ENCODE measurements around the gene KCTD1. TPM values are rescaled to one million over a fixed set of nuclear protein-coding genes. Genes with fewer than 3 reads are reported as not detected.

KCTD1 gene
- total and polyA plus RNA-seq, 10 of the 15 experiments (the other 5 are each of a cell fraction or from before 2014, with no cell fraction given): 1.5 to 13.4 (median 5.5) TPM

- TF ChIP-seq SIN3A (IDR thresholded peaks at IDR 0.05; ENCODE audit: low read depth, low read length) (0 out of 2 replicates have a peak, but pooled peaks have one; percentile 28), EGR1 (IDR thresholded peaks at IDR 0.05; ENCODE audit: borderline replicate concordance in 1 of 2, low read depth in 2 of 2, low read length in 2 of 2) (0 out of 3 replicates have a peak, but pooled peaks of 1 of the 2 experiments have one; percentile 14), HDGF (IDR thresholded peaks at IDR 0.05) (no peak), MEF2A (IDR thresholded peaks at IDR 0.05; ENCODE audit: insufficient read depth, low read depth, low read length) (peak; percentile 81), FOXM1 (IDR thresholded peaks at IDR 0.05; ENCODE audit: low read depth, low read length) (peak; percentile 59; the same call in 1 of the 2 replicates), SPI1 (IDR thresholded peaks at IDR 0.05; ENCODE audit: borderline replicate concordance, insufficient read depth, low read depth, low read length) (peak; percentile 43; the same call in 1 of the 2 replicates), BHLHE40 (IDR thresholded peaks at IDR 0.05; ENCODE audit: borderline replicate concordance in 1 of 2, low read depth in 2 of 2, low read length in 1 of 2) (peak; percentile 26 to 50; a peak in 2 of 4 replicates), TCF12 (IDR thresholded peaks at IDR 0.05; ENCODE audit: low read depth, low read length) (peak; percentile 77; the same call in 1 of the 2 replicates), ASH2L (IDR thresholded peaks at IDR 0.05; ENCODE audit: borderline replicate concordance, low read depth) (no peak), TBL1XR1 (IDR thresholded peaks at IDR 0.05; ENCODE audit: low read depth, low read length) (0 out of 2 replicates have a peak, but pooled peaks have one; percentile 50), ATF7 (IDR thresholded peaks at IDR 0.05; ENCODE audit: low read depth) (peak; percentile 56), CHD1 (IDR thresholded peaks at IDR 0.05; ENCODE audit: low read depth, low read length) (peak; percentile 48; the same call in 1 of the 2 replicates), KDM1A (IDR thresholded peaks at IDR 0.05; ENCODE audit: borderline replicate concordance) (no peak), POLR2A (IDR thresholded peaks at IDR 0.05; ENCODE audit: low read depth, low read length) (no peak), ETV6 (conservative IDR thresholded peaks at IDR 0.05 in 1 of 2, IDR thresholded peaks at IDR 0.05 in 1 of 2; ENCODE audit: borderline replicate concordance in 1 of 2, low read depth in 1 of 2) (peak in 1 of 2 experiments; percentile 49; a peak in 1 of 4 replicates), EZH2 (IDR thresholded peaks at IDR 0.05; ENCODE audit: borderline replicate concordance, control insufficient read depth, low read depth, low read length) (no peak), NR2C1 (IDR thresholded peaks at IDR 0.05) (no peak), CREB1 (IDR thresholded peaks at IDR 0.05; ENCODE audit: low read depth) (no peak), RB1 (IDR thresholded peaks at IDR 0.05; ENCODE audit: borderline replicate concordance) (no peak), TAF1 (IDR thresholded peaks at IDR 0.05; ENCODE audit: borderline replicate concordance, low read depth, low read length) (no peak), DPF2 (IDR thresholded peaks at IDR 0.05) (peak; percentile 68; the same call in 1 of the 2 replicates), STAT1 (conservative IDR thresholded peaks at IDR 0.05) (no peak), JUNB (IDR thresholded peaks at IDR 0.05) (no peak), USF2 (IDR thresholded peaks at IDR 0.05; ENCODE audit: borderline replicate concordance, low read depth, low read length) (no peak), NR2F1 (conservative IDR thresholded peaks at IDR 0.05) (no peak), PML (IDR thresholded peaks at IDR 0.05; ENCODE audit: low read length) (no peak)
- TF ChIP-seq, protein P1, sequence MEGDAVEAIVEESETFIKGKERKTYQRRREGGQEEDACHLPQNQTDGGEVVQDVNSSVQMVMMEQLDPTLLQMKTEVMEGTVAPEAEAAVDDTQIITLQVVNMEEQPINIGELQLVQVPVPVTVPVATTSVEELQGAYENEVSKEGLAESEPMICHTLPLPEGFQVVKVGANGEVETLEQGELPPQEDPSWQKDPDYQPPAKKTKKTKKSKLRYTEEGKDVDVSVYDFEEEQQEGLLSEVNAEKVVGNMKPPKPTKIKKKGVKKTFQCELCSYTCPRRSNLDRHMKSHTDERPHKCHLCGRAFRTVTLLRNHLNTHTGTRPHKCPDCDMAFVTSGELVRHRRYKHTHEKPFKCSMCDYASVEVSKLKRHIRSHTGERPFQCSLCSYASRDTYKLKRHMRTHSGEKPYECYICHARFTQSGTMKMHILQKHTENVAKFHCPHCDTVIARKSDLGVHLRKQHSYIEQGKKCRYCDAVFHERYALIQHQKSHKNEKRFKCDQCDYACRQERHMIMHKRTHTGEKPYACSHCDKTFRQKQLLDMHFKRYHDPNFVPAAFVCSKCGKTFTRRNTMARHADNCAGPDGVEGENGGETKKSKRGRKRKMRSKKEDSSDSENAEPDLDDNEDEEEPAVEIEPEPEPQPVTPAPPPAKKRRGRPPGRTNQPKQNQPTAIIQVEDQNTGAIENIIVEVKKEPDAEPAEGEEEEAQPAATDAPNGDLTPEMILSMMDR (IDR thresholded peaks at IDR 0.05 in 2 of 3, conservative IDR thresholded peaks at IDR 0.05 in 1 of 3; ENCODE audit: control insufficient read depth in 2 of 3, extremely low read depth in 1 of 3, insufficient read depth in 1 of 3, low read depth in 3 of 3, low read length in 3 of 3): no peak
- TF ChIP-seq, protein P2, sequence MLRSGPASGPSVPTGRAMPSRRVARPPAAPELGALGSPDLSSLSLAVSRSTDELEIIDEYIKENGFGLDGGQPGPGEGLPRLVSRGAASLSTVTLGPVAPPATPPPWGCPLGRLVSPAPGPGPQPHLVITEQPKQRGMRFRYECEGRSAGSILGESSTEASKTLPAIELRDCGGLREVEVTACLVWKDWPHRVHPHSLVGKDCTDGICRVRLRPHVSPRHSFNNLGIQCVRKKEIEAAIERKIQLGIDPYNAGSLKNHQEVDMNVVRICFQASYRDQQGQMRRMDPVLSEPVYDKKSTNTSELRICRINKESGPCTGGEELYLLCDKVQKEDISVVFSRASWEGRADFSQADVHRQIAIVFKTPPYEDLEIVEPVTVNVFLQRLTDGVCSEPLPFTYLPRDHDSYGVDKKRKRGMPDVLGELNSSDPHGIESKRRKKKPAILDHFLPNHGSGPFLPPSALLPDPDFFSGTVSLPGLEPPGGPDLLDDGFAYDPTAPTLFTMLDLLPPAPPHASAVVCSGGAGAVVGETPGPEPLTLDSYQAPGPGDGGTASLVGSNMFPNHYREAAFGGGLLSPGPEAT (IDR thresholded peaks at IDR 0.05; ENCODE audit: low read depth): peak; percentile 85
These were observed 87.8 kb downstream of the KCTD1 start (continued) for GRCh38 chr18:26460449-26461091.
